Stimulated activated CD8-positive, alpha-beta memory T cell treated with anti-CD3 and anti-CD28 coated beads, Interleukin-2, amount 100 ng/mL, for 1 hour (primary cell): ENCODE data around the gene PARP14.
"Not testable (repeated sequence)": the region's sequence is repeated elsewhere in the genome, so short reads cannot be mapped to it uniquely, and the experiment has no call there.

Experiments
- DNase-seq, 2 donors: peaks; one replicate each; pipeline ENCODE4 v3.0.0-alpha.2; 2020; ENCODE audit warnings: low read depth in 2 of 2

The PARP14 gene

DNA sequence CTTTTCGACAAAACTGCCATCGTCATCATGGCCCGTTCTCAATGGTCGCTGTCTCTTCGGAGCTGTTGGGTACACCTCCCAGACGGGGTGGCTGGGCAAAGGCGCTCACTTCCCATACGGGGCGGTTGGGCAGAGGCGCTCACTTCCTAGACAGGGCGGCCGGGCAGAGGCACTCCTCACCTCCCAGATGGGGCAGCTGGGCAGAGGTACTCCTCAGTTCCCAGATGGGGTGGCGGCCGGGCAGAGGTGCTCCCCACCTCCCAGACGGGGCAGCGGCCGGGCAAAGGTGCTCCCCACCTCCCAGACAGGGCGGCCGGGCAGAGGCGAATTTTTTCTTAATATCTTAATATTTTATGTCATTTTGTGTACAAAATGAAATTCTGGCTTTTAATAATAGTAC lies 44.5 kb downstream of the PARP14 start:
- no peak for DNase-seq

DNA sequence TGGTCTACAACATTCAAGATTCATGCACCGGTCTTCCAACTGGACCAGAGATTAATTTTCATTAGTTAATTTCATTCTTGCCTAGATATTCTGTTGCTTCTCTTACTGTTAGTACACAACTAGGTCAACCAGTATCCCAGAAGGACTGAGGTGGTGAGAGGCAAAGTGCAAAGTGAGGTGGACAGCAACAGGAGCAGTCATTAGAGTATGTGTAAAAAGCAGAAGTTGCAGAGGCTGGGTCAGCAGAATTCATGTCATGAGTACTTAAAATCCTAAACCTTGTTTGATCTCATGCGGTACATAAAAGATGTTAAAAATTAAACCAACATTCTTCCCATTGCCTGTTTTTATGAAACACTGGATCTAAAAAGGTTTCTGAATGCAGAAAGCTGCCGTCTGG lies 46.7 kb downstream of the PARP14 start:
- no peak for DNase-seq

GRCh38 chr3:122727766-122728165 lies 47.1 kb downstream of the PARP14 start:
- no peak for DNase-seq

GRCh38 chr3:122728186-122728585 lies 47.5 kb downstream of the PARP14 start:
- no peak for DNase-seq

DNA sequence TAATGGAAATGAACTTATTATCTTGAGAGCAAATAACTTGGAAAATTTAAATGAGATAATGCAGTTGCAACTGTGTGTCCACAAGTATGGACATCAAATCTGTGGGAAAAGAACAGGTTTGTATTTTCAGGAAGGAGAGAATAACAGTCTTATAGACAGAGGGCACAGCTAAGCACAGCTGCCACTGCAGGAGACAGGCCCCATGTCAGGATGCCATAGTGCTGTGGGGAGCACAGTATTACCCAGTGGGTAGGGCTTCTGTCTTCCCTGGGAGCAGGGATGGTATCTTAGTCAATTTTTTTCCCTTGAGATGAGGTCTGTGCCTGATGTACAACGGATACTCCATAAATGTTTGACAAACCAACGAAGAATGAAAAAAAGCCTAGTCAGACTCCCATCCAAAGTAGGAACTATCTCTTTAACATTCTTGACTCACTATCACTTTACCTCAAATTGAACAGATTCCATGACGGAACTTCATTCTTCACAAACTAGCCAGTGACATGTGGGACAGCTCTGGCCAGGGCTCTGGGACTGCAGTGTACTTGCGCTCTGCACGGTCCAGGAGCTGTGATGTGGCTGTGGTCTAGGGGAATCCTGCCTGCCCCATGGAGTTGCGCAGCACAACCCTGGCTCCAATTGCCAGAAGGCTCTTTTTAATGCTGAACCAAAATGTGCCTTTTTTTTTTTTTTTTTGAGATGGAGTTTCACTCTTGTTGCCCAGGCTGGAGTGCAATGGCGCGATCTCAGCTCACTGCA lies 48.3 kb downstream of the PARP14 start:
- DNase-seq = no peak

DNA sequence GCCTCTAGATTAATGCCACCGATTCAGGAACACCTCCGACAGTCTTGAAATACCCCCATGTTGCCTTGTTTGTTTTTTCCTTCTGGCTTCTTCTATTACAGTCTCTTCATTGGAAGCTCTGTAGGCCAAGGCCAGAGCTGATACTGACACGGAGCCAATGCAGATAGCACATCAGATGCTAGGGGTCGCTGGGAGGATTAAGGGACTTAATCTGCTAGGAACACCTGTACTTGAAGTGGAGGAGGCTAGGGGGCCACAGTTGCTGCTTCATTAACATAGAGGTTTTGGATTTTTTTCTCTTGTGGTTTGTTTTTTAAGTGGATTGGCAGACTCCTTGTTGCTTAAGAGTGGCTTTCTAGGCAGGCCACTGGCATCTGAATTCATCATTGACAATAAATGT lies 49.6 kb downstream of the PARP14 start:
- DNase-seq = no peak

DNA sequence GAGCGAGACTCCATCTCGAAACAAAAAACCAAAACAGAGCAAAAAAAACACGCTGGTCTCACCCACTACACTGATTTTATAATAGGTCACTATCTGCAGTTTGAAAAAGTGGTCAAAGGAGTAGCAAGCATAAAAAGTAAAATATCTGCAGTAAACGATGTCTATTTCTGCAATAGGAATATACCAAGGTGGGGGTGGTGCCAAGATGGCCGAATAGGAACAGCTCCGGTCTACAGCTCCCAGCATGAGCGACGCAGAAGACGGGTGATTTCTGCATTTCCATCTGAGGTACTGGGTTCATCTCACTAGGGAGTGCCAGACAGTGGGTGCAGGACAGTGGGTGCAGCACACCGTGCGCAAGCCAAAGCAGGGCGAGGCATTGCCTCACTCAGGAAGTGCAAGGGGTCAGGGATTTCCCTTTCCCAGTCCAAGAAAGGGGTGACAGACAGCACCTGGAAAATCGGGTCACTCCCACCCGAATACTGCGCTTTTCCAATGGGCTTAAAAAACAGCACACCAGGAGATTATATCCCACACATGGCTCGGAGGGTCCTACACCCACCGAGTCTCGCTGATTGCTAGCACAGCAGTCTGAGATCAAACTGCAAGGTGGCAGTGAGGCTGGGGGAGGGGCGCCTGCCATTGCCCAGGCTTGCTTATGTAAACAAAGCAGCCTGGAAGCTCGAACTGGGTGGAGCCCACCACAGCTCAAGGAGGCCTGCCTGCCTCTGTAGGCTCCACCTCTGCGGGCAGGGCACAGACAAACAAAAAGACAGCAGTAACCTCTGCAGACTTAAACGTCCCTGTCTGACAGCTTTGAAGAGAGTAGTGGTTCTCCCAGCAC lies 52.3 kb downstream of the PARP14 start:
- DNase-seq = not testable (repeated sequence)

DNA sequence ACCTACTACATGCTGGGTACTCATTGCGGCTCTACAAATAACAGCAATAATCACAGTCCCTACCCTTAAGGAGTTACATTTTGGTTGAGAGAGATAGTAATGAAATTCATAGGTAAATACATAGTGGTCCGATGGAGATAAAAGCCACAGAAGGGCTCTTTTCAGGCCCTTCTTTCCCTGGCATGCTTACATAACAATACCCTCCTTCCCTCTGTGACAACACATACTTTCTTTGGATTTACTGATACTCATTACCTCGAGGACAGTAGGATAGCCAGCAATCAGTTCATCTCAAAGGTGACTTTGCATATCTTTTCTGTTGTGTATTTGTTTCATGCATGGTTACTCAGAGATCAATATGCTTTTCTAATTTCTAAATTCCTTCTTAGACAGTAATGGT lies 58.5 kb downstream of the PARP14 start:
- no peak for DNase-seq

DNA sequence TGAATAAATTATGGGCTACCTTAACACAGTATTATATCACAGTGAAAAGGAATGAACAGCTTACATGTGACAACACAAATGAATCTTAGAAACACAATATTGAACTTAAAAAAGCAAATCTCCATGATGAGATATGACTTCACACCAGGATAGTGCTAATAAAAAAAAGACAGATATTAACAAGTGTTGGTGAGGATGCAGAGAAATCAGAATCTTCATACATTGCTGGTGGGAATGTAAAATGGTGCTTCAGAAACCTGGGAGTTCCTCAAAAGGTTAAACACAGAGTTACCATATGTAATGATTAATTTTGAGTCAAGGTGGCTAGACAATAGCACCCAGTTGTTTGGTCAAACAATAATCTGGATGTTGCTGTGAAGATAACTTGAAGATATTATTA lies 61.6 kb downstream of the PARP14 start:
- DNase-seq = no peak

DNA sequence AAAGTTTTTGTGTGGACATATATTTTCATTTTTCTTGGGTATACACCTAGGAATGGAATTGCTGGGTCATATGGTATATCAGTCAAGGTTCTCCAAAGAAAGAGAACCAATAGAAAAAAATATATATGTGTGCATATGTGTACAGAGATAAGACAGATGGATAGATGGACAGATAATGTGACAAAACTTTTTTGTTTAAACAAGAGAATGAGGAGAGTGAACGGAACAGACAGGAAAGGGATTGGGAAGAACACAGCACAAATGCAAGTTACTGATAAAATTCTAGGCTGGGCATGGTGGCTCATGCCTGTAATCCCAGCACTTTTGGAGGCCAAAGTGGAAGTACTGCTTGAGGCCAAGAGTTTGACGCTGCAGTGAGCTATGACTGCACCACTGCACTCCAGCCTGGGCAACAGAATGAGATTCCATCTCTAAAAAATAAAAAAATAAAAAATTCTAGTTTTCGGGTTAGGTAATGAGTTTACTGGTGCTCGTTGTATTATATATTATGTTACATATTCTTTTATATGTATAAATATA lies 63.0 kb downstream of the PARP14 start:
- no peak for DNase-seq

DNA sequence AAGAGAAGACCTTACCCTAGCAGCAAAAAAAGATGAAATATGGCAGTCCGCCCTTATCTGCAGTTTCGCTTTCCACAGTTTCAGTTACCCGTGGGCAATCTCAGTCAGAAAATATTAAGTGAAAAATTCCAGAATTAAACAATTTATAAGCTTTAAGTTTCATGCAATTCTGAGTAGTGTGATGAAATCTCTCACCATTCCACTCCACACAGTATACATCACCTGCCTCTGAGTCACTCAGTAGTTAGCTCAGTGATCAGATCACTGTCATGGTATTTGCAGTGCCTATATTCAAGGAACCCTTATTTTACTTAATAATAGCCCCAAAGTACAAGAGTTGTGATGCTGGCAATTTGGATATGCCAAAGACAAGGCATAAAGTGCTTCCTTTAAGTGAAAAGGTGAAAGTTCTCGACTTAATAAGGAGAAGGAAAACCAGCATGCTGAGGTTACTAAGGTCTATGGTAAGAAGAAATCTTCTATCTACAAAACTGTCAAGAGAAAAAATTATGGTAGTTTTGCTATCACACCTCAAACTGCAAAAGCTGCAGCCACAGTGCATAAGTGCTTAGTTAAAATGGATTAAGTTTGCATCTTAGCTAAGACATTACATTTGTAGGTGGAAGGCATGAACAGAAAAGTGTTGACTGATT lies 64.9 kb downstream of the PARP14 start:
- DNase-seq = no peak

DNA sequence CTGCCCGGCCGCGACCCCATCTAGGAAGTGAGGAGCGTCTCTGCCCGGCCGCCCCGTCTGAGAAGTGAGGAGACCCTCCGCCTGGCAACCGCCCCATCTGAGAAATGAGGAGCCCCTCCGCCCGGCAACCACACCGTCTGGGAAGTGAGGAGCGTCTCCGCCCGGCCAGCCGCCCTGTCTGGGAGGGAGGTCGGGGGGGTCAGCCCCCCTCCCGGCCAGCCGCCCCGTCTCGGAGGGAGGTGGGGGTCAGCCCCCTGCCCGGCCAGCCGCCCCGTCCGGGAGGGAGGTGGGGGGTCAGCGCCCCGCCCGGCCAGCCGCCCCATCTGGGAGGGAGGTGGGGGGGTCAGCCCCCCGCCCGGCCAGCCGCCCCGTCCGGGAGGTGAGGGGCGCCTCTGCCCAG lies 66.7 kb downstream of the PARP14 start:
- not testable (repeated sequence) for DNase-seq

- DNase-seq = no peak
These were observed 67.7 kb downstream of the PARP14 start for GRCh38 chr3:122748347-122748746.

DNA sequence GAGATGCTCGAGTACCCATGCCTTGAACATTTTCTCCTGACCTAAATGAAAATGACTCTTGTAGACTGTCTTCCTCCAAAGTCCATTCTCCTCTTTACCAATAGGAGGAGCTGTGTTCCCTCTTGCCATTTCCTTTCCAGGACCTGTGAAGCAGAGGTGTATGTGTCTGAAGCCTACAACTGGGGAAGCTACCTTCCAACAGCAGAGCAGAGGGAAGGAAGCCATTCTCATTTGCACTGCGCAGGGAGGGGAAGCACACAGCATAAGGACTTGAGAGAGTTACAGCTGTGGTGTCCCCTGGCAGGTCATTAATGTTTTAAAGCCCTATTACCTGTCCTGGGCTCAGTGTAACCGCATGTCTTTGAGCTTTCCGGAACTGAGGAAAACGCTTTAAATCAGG lies 74.3 kb downstream of the PARP14 start:
- no peak for DNase-seq

DNA sequence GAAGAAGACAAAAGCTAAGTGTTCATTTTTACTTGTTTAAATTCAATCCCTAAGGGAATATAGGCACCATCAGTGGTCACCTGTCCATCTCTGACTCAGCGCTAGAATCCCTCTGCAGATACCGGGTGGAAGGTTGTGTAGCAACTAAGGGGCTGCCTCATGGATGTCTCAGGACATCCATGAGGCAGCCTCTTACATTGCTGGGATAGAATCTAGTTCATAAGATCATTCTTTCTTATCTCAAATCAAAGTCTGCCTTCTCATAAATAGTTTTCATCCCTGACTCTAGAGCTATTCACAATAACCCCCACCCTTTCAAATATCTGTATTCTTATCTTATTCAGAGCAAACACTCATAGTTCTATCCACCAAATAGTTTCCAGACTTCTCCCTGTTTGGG lies 74.9 kb downstream of the PARP14 start:
- DNase-seq = no peak

DNA sequence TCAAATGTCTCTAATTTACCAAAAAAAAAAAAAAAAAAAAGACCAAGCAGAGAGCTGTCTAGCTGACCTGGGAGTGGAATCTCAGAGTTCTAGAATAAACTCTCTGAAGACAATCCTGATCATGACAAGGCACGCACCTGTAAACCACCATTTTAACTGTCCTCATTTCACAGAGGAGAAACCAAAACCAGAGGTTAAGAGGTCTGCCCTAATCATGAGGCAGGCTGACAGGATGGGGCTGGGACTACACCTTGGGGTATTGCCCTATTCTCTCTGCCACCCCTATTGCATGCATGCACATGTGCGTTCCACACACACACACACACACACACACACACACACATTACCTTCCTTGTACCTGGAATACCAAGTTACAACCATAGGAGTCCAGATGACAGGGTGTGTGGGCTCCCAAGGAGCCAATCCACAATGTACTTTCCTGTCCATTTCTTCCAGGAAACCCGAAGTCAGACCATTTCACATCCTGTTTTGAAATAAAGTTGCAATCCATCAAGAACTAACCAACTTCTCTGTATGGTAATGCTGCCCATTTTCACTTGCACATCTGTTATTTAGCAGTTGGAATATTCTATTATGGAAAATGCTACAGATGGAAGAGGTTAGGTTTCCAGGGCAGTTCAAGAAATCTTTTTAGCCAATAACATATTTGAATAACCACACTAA lies 78.4 kb downstream of the PARP14 start:
- DNase-seq = no peak

DNA sequence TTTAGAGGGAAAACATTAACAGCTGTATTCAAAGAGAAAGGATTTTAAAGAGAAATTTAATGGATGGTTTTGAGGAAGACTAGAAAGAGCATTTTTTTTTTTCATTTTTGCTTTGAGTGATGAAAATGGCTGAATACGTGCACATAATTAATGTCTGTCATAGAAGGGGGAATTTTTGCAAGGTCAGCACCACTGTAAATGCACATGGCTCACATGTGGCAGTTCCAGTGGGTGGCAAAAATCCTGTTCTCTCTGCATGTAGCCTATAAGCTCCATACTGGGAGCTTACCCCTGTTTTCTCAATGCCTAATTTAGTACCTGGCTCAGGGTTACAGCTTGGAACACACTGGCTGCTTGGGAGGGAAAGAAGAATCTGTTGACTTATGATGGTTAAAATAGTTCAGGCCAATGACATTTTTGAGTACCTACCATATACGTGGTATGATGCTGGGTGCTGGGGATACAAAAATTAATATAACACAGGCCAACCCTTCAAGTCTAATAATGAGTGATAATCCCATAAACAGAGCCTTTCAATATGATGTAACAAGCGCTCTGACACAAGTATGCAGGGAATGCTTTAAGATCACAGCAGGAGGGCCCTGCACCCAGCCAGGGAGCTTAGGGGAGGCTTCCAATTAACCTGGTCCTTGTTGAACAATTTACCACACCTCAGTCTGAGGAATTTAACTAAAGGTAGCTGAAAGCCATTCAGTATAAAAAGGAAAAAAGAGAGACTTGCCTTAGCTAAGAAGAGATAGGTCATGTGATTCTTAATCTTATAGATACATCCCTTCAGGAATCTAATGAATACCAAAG lies 80.0 kb downstream of the PARP14 start:
- no peak for DNase-seq

DNA sequence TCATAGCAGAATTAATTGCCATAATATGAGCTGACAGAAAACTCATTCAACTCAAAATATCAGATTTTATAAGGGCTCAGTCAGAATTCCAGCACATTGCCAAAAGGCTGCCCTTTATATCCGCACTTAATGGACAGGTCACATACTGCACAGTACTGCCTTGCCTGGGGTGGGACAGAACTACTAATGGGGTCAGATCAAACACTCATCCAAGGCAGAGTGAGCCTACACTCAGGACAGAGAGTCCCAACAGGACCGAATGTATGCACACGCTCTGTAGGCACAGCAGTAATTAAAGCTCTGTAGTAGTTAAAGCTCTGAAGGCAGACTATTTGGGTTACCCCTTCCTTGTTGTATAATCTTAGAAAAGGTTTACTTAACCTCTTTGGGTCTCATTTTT lies 85.8 kb downstream of the PARP14 start:
- no peak for DNase-seq

DNA sequence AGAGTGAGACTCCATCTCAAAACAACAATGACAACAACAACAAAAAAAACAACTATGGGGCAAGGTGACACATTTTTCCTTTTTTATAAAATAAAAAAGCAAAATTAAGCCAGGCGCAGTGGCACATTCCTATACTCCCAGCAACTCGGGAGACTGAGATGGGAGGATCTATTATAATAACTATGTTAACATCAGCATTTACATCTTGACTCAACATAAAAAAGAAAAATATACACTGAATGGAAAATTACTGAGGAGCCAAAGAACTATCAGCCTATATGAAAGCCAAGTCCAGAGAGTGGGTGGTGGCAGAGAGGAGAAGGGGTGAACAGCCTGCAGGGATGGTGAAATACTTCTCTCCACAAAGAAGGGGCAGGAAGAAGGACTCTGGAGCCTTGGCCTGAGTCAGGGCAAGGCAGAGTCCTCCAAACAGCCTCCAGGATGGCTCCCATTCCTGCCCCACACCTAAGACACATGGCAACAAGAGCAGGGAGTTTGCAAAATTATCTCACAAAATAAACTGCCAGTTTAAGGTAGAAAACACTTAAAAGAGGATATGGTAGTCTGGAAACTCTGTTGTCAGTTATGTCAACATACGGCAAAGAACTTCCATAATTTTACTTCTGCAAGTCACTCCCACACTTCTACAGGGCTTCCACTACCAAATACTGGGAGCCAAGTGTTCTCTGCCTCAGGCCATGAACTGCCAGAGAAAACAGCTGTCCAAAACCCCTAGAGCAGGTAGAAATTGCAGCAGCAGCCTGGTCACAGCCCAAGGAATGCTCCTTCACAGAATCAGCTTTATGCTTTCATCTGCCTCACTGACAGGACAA lies 87.1 kb downstream of the PARP14 start:
- no peak for DNase-seq
